GM12875 (cell line): ENCODE results near the gene PPP1CC.

Source experiments
- H3K4me3 ChIP-seq: one replicate; pipeline ENCODE4 v1.5.1; 2011; ENCODE audit warnings: low read depth, low read length, control low read depth
- CTCF ChIP-seq: IDR thresholded peaks from 2 replicates; pipeline ENCODE4 v1.5.1; 2011; ENCODE audit warnings: low read depth, mild to moderate bottlenecking, control low read depth, inconsistent platforms, low read length, moderate library complexity, borderline replicate concordance; ENCODE audit not compliant: insufficient read depth

Gene PPP1CC

GRCh38 chr12:110704750-110705149, 37.9 kb downstream of the PPP1CC start:
- H3K4me3 ChIP-seq = no peak overlapping the region
- peak; percentile 53 for TF ChIP-seq CTCF

- H3K4me3 ChIP-seq = no peak overlapping the region
- TF ChIP-seq CTCF = no peak
Observed at GRCh38 chr12:110704231-110704630, 38.5 kb downstream of the PPP1CC start.

GRCh38 chr12:110702081-110702480, 40.6 kb downstream of the PPP1CC start:
- TF ChIP-seq CTCF = no peak
- H3K4me3 ChIP-seq = no peak overlapping the region

GRCh38 chr12:110699591-110700445, 42.9 kb downstream of the PPP1CC start:
- H3K4me3 ChIP-seq = no peak overlapping the region
- peak; percentile 24; the same call in 1 of the 2 replicates for TF ChIP-seq CTCF

GRCh38 chr12:110698171-110698902, 44.4 kb downstream of the PPP1CC start:
- TF ChIP-seq CTCF = peak; percentile 89
- no peak overlapping the region for H3K4me3 ChIP-seq

- no peak for TF ChIP-seq CTCF
- no peak overlapping the region for H3K4me3 ChIP-seq
Observed at GRCh38 chr12:110697236-110697635, 45.5 kb downstream of the PPP1CC start.
